PC-9 (cell line): ENCODE results near the gene CNGA3. TPM values are rescaled to one million over a fixed set of nuclear protein-coding genes. Genes with fewer than 3 reads are reported as not detected.

ENCODE experiments used
- BruUV-seq: library from RNA; stranded (reverse); fragments of 400-500 nt; replicated peaks from 2 replicates; lab custom pipeline; 2021; lab: Mats Ljungman, UMichigan
- CTCF ChIA-PET: fragments of 300-600 bp; sonication (Branson Sonifier 250); formaldehyde crosslinking; loops from one replicate; lab custom pipeline; 2022; ENCODE audit warnings: antibody characterized with exemption; lab: Charles Lee
- POLR2A ChIA-PET: fragments of 300-600 bp; sonication (Branson Sonifier 250); formaldehyde crosslinking; loops from one replicate; lab custom pipeline; 2022; ENCODE audit warnings: antibody characterized with exemption; ENCODE audit not compliant: unreplicated experiment; lab: Charles Lee
- DNase-seq, 2 experiments: peaks; one replicate each; pipeline versions ENCODE4 v3.0.0 to v3.0.0-alpha.2; 2015 to 2022; ENCODE audit warnings: mixed read lengths in 1 of 2
- H2AFZ ChIP-seq: fragments of 200-600 bp; sonication (generic); 2 replicates; pipeline ENCODE4 v1.8.1; 2017; ENCODE audit warnings: antibody characterized with exemption
- H3F3A ChIP-seq: fragments of 200-600 bp; sonication (generic); 2 replicates; pipeline ENCODE4 v1.8.1; 2017; ENCODE audit warnings: antibody characterized with exemption, mild to moderate bottlenecking, low read depth; ENCODE audit not compliant: insufficient read depth
- H3K27ac ChIP-seq: fragments of 200-600 bp; sonication (generic); 2 replicates; pipeline ENCODE4 v1.6.1; 2016; ENCODE audit warnings: mixed run types
- H3K27me3 ChIP-seq: fragments of 200-600 bp; sonication (generic); 2 replicates; pipeline ENCODE4 v1.6.1; 2016; ENCODE audit warnings: low read depth, mixed run types; ENCODE audit not compliant: insufficient read depth
- H3K36me3 ChIP-seq: fragments of 200-600 bp; sonication (generic); 2 replicates; pipeline ENCODE4 v1.6.1; 2016; ENCODE audit warnings: low read depth, mixed run types
- H3K4me1 ChIP-seq: fragments of 200-600 bp; sonication (generic); replicated peaks from 2 replicates; pipeline ENCODE4 v1.6.1; 2016; ENCODE audit warnings: mixed run types; ENCODE audit not compliant: insufficient read depth
- H3K4me2 ChIP-seq: fragments of 200-600 bp; sonication (generic); 2 replicates; pipeline ENCODE4 v1.6.1; 2017; ENCODE audit warnings: mixed run types
- H3K4me3 ChIP-seq: fragments of 200-600 bp; sonication (generic); 2 replicates; pipeline ENCODE4 v1.6.1; 2016; ENCODE audit warnings: mixed run types
- H3K79me2 ChIP-seq: fragments of 200-600 bp; sonication (generic); 2 replicates; pipeline ENCODE4 v1.6.1; 2017; ENCODE audit warnings: low read depth, mixed run types
- H3K9me2 ChIP-seq: fragments of 200-600 bp; sonication (generic); 2 replicates; pipeline ENCODE4 v1.8.1; 2017; ENCODE audit warnings: mild to moderate bottlenecking; ENCODE audit not compliant: insufficient read depth
- H3K9me3 ChIP-seq: fragments of 200-600 bp; sonication (generic); 2 replicates; pipeline ENCODE4 v1.8.1; 2016; ENCODE audit warnings: low read depth; ENCODE audit not compliant: insufficient read depth
- H4K20me1 ChIP-seq: fragments of 200-600 bp; sonication (generic); 2 replicates; pipeline ENCODE4 v1.8.1; 2017; ENCODE audit not compliant: insufficient read depth
- CTCF ChIP-seq: fragments of 200-600 bp; sonication (generic); conservative IDR thresholded peaks from 2 replicates; pipeline ENCODE4 v1.6.1; 2017; ENCODE audit warnings: mixed run types, antibody characterized with exemption, mild to moderate bottlenecking, moderate library complexity
- EZH2 ChIP-seq: fragments of 200-600 bp; sonication (generic); IDR thresholded peaks from 2 replicates; pipeline ENCODE4 v1.8.0; 2017; ENCODE audit warnings: antibody characterized with exemption, low read depth
- intact Hi-C: fragments of 100-400 bp; cut with micrococcal nuclease; formaldehyde crosslinking; loops from one replicate; pipeline ENCODE4 v1.10.0; 2022; ENCODE audit not compliant: unreplicated experiment
- total RNA-seq: library from RNA; stranded (reverse); gene quantifications from 2 replicates; pipeline ENCODE4 v1.2.3, GENCODE V29; 2021

Gene CNGA3
- total RNA-seq, 1 experiment from 2014 or later, result not detected

DNA sequence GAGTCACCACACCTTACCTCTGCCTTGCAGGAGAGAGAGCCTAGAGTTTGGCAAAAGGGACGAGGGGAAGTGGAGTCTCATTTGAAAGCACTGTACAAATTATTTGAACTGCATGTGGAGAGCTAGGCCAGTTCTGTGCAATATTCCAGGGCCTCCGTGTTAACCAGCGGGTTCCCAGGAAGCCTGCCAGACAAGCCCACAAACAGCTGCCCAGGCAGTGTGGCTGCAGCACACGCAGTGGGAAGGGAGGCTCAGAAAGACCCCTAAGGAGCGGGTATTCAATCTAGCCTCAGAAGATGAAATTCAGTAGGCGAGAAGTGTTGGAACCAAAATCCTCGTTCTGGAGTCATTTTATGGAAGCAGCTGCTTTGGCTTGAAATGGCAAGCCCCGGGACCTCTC, 30.7 kb downstream of the CNGA3 start:
- H2AFZ ChIP-seq, result no peak overlapping the region
- no peak for TF ChIP-seq CTCF
- no peak for TF ChIP-seq EZH2
- DNase-seq, result no peak
- no peak overlapping the region for H3K27ac ChIP-seq
- H3K79me2 ChIP-seq, result no peaks in the 10 kb centered on the region
- H3K4me3 ChIP-seq, result no peak overlapping the region
- no peaks in the 10 kb centered on the region for H4K20me1 ChIP-seq
- ChIA-PET POLR2A (no interaction called here), CTCF (no interaction called here)
- peaks cover 13% of the 10 kb centered on the region for H3K4me1 ChIP-seq
- peaks cover 10% of the 10 kb centered on the region; the same call in 1 of the 2 replicates for H3K27me3 ChIP-seq
- H3K9me2 ChIP-seq, result no peaks in the 10 kb centered on the region; the same call in 1 of the 2 replicates
- no peaks in the 10 kb centered on the region for H3K9me3 ChIP-seq
- intact Hi-C loops, result no loop called here
- no peaks in the 10 kb centered on the region for H3F3A ChIP-seq
- no peaks in the 10 kb centered on the region for H3K36me3 ChIP-seq
- BruUV-seq, result no TSS peak
- no peak overlapping the region for H3K4me2 ChIP-seq

GRCh38 chr2:98377544-98377943, 31.3 kb downstream of the CNGA3 start:
- CTCF ChIA-PET, result no interaction called here
- H3K4me3 ChIP-seq, result no peak overlapping the region
- no peaks in the 10 kb centered on the region for H3K36me3 ChIP-seq
- H2AFZ ChIP-seq, result no peak overlapping the region
- peaks cover 10% of the 10 kb centered on the region; the same call in 1 of the 2 replicates for H3K27me3 ChIP-seq
- no peaks in the 10 kb centered on the region for H3K9me3 ChIP-seq
- no peaks in the 10 kb centered on the region for H3K79me2 ChIP-seq
- intact Hi-C loops, result no loop called here
- POLR2A ChIA-PET, result no interaction called here
- no TSS peak for BruUV-seq
- no peak overlapping the region for H3K27ac ChIP-seq
- DNase-seq, result no peak
- TF ChIP-seq EZH2, result no peak
- TF ChIP-seq CTCF, result no peak
- no peaks in the 10 kb centered on the region for H3F3A ChIP-seq
- no peaks in the 10 kb centered on the region; the same call in 1 of the 2 replicates for H3K9me2 ChIP-seq
- no peak overlapping the region for H3K4me2 ChIP-seq
- no peaks in the 10 kb centered on the region for H4K20me1 ChIP-seq
- peaks cover 13% of the 10 kb centered on the region for H3K4me1 ChIP-seq

DNA sequence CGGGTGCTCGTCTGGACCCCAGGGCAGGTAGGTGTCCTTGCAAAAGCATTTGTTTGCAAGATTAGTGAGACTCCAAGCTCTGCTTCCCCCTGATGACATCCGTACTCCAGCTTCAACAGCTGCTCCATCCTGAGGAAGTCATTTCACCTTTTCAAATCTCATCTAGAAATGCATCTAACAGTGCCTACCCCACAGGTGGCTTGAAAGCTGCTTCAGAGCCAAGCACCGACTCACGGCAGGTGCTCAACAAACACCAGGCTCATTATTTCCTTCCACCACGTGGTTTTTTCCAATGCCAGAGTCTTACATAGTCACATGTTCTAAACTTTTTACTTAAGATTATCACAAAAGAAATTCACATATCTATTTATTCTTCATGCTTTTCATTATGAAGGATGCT, 31.9 kb downstream of the CNGA3 start:
- intact Hi-C loops, result no loop called here
- BruUV-seq, result no TSS peak
- H3K36me3 ChIP-seq, result no peaks in the 10 kb centered on the region
- H4K20me1 ChIP-seq, result no peaks in the 10 kb centered on the region
- H3F3A ChIP-seq, result no peaks in the 10 kb centered on the region
- H3K4me1 ChIP-seq, result peaks cover 13% of the 10 kb centered on the region
- H3K4me2 ChIP-seq, result no peak overlapping the region
- DNase-seq, result no peak
- no peak overlapping the region for H3K4me3 ChIP-seq
- H2AFZ ChIP-seq, result no peak overlapping the region
- peaks cover 10% of the 10 kb centered on the region; the same call in 1 of the 2 replicates for H3K27me3 ChIP-seq
- no peaks in the 10 kb centered on the region; the same call in 1 of the 2 replicates for H3K9me2 ChIP-seq
- POLR2A ChIA-PET, result no interaction called here
- TF ChIP-seq CTCF (no peak), EZH2 (no peak)
- CTCF ChIA-PET, result no interaction called here
- H3K79me2 ChIP-seq, result no peaks in the 10 kb centered on the region
- H3K9me3 ChIP-seq, result no peaks in the 10 kb centered on the region
- no peak overlapping the region for H3K27ac ChIP-seq
